Measurements from ENCODE around the gene PLCB1.

DNA sequence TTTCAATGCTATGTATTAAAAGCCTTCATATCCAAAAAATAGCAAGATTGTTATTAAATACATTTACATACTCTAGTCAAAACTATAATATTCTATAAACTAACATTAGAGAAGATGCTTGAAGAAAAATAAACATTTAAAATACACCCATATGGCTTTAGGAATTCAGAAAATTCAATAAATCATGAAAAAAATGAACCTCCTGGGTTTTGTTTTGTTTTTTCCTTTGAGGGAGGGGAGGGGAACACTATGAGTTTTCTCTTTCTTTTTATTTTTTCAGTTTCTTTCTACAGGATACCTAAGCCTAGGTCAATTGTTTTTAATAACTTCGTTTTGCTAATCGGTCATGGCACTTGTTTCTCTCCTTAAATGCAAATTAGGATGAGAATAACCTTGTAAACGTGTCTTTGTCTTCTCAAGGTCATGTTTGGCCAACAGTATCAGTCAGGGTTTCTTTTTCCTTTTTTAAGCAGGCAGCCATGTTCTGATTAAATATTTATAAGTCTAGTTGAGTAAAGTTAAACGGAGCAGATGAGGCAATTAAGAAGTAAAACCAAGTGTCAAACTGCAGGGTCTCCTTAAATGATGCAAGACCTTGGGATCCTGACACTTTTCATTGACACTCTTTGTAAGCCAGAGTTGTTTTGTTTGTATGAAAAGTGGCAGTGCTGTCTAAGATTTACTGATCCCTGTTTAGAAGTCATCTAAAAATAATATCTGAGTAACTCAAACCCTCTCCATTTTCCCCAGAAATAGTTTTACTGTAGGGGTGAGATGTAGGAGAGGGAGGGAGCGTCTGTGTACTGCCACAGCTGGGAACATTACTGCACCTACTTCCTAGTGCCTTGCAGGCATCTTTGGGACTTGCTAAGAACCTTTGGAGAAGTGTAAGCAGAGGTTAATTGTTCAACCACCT is 392.3 kb downstream of the PLCB1 start:
- no peak for TF ChIP-seq POLR2A (IDR thresholded peaks at IDR 0.05)
- TF ChIP-seq, protein P1, sequence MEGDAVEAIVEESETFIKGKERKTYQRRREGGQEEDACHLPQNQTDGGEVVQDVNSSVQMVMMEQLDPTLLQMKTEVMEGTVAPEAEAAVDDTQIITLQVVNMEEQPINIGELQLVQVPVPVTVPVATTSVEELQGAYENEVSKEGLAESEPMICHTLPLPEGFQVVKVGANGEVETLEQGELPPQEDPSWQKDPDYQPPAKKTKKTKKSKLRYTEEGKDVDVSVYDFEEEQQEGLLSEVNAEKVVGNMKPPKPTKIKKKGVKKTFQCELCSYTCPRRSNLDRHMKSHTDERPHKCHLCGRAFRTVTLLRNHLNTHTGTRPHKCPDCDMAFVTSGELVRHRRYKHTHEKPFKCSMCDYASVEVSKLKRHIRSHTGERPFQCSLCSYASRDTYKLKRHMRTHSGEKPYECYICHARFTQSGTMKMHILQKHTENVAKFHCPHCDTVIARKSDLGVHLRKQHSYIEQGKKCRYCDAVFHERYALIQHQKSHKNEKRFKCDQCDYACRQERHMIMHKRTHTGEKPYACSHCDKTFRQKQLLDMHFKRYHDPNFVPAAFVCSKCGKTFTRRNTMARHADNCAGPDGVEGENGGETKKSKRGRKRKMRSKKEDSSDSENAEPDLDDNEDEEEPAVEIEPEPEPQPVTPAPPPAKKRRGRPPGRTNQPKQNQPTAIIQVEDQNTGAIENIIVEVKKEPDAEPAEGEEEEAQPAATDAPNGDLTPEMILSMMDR (IDR thresholded peaks at IDR 0.05): no peak

Data from uterus (tissue), 2 donors.